Activated T-cell treated with anti-CD3 and anti-CD28 coated beads for 4 hours (primary cell): ENCODE data around the gene ARL8B.
"Not testable (repeated sequence)": the region's sequence is repeated elsewhere in the genome, so short reads cannot be mapped to it uniquely, and the experiment has no call there.

Source experiments
- DNase-seq: peaks from one replicate; pipeline ENCODE4 v3.0.0-alpha.2; 2020

Gene ARL8B

GRCh38 chr3:5122030-5122740 is at the start of gene ARL8B:
Gene ARL8B, plus strand, starts transcription at chr3:5122292. Its CDS starts 174 bp downstream, at chr3:5122466.
- peak; percentile 89 for DNase-seq

GRCh38 chr3:5073374-5074085 is 48.6 kb upstream of the ARL8B start:
- DNase-seq = no peak

GRCh38 chr3:5078151-5078550 is 43.9 kb upstream of the ARL8B start:
- DNase-seq = no peak

DNA sequence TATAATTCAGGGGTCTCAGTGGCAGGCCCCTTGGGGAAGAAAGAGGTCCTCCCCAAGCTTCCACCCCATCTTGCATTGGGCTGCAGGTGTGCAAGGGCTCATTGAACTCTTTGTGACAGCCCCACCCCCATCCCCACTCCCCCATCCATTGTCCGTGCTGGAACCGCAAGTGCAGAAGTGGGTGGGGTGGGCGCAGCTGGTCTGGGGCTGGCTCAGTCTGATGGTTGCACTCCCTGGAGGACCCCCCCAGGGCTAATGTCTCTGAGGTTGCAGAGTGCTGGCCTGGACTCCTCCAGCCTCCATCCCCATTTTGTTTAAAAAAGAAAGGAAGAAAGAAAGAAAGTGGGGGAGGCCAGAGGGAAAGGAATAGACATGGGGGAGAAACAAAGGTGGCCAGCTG is 42.3 kb upstream of the ARL8B start:
- no peak for DNase-seq

DNA sequence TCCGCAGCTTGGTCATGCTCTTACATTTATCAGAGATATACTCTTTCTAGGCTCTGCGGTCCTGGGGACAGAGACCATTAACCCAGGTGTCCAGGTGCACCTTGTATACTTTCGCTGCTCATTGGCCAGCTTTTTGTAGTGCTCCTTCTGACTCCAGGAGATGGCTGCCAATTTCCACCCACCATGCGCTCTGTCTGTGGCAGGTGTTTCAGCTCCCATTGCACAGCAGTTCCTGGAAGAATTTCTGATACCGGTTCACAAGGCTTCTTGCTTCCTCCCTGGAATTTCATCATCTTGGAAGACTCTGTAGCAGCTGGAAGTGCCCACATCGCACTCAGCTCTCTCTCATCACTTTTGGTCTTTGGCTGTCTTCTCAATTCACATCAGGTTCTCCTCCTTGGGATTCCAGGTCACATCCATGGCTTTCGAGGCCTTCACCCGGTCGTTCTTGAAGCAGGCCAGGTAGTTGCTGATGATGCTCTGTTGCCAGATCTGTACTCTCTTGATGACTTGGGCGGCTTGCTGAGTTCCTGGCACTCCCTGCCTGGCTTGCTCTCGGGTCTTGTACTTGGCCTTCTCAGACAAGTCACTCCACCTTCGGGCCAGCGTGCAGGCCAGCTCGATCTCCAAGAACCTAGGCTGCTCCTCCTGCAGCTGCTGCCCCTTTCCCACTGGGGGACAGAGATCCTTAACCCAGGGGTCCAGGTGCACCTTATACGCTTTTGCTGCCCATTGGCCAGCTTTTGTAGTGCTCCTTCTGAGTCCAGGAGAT is 41.1 kb upstream of the ARL8B start:
- DNase-seq = no peak

DNA sequence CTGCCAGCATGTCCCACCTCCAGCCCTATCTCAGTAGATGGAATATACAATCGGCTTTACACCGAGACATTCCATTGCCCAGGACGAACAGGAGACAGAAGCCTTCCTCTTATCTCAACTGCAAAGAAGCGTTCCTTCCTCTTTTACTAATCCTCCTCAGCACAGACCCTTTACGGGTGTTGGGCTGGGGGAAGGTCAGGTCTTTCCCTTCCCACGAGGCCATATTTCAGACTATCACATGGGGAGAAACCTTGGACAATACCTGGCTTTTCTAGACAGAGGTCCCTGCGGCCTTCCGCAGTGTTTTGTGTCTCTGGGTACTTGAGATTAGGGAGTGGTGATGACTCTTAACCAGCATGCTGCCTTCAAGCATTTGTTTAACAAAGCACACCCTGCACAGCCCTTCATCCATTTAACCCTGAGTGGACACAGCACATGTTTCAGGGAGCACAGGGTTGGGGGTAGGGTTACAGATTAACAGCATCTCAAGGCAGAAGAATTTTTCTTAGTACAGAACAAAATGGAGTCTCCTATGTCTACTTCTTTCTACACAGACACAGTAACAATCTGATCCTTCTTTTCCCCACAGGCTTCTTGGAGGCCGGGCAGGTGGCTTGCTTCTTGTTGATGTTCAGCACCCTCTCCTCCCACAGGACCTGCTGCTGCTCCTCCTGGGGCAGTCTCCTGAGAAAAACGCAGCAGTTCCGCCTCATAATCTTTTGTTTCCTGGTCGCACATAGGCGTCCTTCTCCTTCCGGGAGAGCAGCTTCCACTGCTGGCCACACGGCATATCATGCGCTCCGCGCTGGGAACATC is 39.9 kb upstream of the ARL8B start:
- DNase-seq = not testable (repeated sequence)

GRCh38 chr3:5082789-5083115 is 39.3 kb upstream of the ARL8B start:
- DNase-seq = no peak

- no peak for DNase-seq
These were observed 37.9 kb upstream of the ARL8B start for GRCh38 chr3:5084224-5084623.

DNA sequence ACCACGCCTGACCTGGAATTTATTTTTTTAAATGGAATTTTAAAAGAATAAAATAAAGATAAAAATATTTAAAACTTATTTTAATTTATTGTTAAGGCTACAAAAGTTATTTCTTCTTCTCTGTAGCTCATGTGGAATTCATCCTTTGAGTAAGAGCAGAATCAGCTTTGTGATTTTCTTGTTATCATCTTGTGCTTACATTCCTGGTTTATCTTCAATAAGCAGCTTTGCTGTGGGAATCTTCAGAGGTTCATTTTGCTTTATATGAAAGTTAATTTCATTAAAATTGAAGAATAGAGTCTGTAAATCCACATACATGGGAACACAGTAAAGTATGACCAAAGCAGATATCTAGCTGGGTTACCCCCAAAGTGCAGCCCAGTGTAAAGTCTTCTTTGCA is 35.4 kb upstream of the ARL8B start:
- no peak for DNase-seq

GRCh38 chr3:5087209-5087608 is 34.9 kb upstream of the ARL8B start:
- no peak for DNase-seq

GRCh38 chr3:5090197-5090596 is 31.9 kb upstream of the ARL8B start:
- DNase-seq = no peak

DNA sequence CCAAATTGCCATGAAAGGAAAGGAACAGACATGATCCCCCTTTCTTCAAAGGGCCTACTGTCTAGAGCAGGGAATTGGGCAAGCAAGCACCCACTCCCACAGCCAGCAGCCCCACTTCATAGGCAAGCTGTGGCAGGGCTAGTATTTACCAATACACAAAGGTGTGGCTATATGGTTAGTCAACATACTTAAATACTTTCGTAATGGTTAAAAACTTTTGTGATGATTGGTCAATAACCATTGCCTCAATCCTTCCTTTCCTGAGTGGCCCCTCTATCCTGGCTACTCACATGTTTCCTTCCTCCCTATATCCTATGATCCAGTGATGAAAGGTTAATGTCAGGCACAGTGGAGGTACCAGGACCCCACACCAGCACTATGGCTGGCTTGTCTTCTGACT is 30.1 kb upstream of the ARL8B start:
- no peak for DNase-seq

GRCh38 chr3:5093731-5094130 is 28.4 kb upstream of the ARL8B start:
- no peak for DNase-seq

DNA sequence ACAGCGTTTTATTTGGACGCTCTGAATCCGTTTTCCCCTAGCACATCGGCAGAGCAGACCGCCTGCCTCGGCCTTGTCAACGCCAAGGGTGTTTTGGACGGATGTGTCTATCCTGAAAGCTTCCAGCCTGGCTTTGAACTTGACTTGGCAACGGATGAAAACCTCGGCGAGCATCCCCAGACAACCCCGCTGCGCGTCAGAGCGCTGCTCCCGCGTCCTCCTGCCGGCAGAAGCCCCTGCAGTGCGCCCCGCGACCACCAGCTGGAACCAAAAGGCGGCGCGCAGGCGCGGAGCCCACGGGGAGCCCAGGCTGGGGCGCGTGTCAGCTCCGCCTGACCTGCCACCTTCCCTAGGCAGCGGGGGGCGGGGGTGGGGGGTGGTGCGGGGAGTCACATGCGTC is 26.2 kb upstream of the ARL8B start:
- DNase-seq = no peak

GRCh38 chr3:5096336-5097008 is 25.6 kb upstream of the ARL8B start:
- DNase-seq = no peak

- DNase-seq = no peak
These were observed 23.7 kb upstream of the ARL8B start for GRCh38 chr3:5098346-5098745.

DNA sequence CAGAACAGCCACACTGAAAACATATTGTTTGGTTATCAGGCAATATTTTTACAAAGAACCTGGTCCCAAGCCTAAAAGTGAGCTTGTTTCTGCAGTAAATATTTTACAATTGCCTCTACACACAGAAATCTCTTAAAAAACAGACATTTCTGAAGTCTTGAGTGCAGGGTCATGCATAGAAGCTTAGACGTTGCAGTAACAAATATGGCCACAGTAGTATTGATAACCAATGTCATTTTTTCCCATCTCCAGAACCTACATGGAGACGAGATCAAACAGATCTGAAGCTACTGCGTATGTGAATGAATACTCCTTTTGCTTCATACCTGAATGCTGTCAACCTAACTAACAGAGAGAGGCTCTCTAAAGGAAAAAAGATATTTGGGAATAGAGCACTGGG is 19.6 kb upstream of the ARL8B start:
- DNase-seq = no peak

GRCh38 chr3:5103743-5104142 is 18.3 kb upstream of the ARL8B start:
- no peak for DNase-seq

DNA sequence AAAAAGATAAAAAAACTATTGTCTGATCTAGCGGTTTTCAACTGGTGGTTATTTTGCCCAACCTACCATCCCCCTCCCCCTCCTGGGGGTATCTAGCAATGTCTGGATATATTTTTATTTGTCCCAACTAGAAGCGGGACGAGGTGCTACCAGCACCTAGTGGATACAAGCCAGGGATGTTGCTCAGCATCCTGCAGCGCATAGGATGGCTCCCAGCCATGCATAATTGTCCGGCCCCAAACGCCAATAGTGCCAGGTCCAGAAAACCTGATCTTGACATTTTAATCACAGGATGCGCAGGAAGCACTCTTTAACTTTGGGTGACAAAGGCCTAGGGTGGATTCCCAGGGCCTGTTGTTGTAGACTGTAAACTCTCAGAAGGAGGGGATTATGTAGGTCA is 17.0 kb upstream of the ARL8B start:
- no peak for DNase-seq

DNA sequence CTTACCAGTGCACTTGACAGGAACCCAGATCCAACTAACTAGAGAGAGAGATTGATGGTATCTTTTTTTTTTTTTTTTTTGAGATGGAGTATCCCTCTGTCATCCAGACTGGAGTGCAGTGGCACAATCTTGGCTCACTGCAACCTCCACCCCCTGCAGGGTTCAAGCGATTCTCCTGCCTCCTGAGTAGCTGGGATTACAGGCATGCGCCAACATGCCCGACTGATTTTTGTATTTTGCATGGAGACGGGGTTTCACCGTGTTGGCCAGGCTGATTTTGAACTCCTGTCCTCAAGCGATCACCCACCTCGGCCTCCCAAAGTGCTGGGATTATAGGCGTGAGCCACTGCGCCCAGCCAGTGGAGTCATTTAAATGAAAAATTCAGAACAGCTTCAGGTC is 15.7 kb upstream of the ARL8B start:
- DNase-seq = not testable (repeated sequence)

- DNase-seq = not testable (repeated sequence)
These were observed 15.2 kb upstream of the ARL8B start for GRCh38 chr3:5106933-5107334.

DNA sequence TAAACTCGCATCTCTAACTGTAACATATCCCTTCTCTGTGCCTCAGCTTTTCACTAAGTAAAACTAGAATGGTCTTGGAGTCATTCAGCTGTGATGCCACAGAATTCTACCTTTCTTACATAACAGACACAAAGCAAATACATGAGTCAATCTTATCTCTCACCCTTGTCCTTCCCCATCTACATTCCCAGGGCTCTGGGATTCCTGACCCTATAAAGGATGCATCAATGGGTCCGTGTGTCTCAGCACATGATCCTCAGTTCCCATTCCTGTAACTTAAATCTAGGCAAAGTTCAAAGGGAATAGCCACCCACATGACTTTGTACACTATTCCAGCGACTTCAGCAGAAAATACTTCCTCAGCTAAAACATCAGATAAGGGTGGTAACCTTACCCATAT is 11.8 kb upstream of the ARL8B start:
- no peak for DNase-seq

DNA sequence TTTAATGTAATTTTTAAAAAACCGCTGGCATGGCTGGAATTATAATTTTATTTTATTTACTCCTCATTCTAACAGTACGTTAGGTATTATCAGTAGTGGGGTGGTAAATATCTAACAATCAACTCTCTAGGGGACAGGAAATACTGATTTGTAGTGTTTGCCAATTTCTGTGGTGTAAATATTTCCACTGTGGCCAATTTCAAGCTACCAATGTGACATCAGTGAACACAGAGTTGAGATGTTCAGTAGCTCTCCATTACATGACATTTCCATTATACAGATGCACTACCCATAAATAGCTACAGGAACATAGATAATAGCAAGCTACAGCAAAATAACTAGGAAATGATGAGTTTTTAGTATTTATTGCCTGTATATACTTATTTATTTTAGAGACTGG is 10.0 kb upstream of the ARL8B start:
- DNase-seq = no peak
